Amniotic epithelial cell (primary cell): ENCODE measurements around the gene INSYN2B.

Source experiments
- DNase-seq: peaks from one replicate; pipeline ENCODE4 v3.0.0-alpha.2; 2010; ENCODE audit warnings: low read depth

Gene INSYN2B

DNA sequence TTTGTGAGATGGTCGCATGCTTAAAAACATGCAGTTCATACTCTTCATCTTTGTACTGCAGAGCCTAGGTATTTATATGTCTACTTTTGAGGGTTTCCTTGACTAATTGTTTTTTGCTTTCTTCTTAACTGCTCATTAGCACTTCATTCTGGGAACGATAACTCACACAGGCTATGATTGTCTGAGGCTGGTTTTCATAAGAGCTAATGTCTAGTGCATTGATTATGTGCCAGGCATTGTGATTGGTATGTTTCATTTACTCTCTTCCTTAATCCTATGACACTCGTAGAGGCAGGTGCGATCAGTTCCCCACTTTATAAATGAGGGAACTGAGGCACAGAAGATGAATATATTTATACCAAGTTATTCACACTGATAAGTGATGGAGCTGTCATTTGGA is 93.6 kb downstream of the INSYN2B start:
- no peak for DNase-seq

DNA sequence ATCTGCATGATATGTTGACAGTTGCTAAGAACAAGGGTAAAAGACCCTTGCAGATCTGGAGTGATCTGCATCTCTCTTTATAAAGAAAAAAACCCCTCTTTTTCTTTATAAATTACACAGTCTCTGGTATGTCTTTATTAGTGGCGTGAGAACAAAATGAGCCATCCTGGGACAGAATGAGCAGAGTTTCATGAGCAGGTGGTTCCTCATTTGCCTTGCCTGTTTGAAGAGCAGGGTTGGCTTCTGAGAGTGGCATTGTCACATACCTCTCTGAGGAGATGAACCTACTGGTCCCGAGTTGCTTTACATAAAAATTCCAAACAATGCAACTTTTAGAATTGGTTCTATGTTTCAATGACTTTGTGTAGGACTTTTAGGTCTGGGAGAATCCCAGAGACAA is 94.3 kb downstream of the INSYN2B start:
- DNase-seq = no peak

DNA sequence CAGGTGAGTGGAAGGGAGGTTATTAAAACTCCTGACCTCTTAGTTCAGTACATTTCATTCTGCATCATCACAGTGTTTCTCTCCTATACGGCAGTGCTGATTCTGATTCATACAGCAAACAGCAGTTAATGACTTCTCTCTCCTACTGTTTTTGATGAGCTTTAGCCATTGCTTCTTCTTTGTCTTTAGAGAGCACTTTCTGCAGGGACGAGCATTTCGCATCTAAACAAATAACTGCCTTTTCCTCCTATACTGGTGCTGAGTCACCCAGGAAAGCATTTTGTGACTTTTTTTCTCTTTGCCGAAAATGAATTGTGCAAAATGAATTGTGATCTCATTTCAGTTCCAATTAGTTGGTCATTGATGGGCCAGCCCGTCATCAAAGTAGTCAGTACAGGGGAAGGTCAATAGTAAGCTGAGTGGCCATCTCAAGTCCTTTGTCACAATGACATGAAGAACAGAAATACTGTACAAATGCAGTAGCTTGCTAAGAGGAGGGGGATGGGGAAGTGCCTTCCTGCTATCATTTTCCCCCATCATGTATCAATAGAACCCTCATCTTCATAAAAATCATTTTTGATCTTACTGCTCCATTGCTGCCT is 98.5 kb downstream of the INSYN2B start:
- DNase-seq = no peak

DNA sequence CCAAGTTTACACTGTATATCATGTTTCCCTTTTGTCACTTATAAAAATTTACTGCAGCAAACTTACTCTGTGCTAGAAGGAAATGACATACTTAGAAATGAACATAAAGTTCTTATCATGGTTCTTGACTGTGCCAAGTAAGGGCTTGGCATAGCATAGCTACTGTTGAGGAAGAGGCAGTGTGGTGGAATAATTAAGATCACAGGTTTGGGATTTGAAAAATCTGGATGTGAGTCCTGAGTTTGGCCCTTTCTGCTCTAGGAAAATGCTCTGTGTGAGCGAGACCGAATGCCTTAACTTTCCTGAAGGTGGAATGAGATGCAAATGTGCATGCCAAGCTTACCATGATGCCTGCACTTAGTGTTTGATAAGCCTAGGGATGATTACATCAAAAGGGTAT is 99.5 kb downstream of the INSYN2B start:
- DNase-seq = no peak

DNA sequence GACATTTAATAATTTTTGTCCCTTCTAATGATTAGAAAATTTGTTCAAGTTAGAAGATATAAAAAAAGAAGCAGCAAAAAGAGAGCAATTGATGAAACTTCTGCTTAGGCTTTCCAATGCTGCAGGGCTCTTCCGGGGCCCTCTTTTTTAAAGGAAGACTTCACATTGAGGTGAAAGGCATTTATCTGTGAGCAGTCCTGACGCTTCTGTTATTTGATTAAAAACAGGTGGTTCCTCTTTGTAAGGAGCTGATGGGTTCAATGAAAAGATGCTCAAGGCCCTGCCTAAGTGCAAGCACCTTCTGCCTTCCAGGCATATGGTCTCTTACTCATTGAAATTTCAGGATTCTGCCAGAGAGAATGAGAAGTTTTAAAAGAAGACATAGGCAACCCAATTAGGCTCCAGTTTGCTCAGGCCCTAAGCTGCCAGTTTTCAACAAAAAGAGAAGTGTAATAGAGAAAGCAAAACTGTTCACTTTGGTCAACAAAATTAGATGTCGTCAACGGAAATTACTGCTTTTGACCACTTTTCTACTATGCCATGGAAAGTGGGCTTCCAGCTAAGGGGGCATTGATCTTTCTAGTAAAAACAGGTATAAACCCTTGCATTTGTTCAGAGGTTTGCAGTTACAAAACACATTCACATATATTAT is 100.2 kb downstream of the INSYN2B start:
- no peak for DNase-seq

DNA sequence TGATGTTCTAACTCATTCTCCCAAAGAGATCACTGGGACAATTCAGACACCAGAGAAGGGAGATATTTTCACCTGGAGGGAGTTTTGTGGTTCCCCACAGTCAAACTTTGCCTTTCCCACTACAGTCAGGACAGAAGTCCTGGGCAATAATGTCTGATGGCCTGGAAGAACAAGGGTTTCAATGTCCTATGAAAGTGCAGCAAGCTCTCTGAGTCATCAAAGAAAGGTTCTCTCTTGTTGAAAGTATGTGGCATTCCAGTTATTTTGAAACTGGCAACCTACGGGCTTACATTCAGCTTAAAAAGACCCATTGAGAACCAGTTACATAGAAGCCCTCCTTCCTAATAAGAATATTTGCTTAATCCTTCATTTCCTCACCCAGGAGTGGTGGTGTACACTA is 103.9 kb downstream of the INSYN2B start:
- DNase-seq = peak; percentile 67

DNA sequence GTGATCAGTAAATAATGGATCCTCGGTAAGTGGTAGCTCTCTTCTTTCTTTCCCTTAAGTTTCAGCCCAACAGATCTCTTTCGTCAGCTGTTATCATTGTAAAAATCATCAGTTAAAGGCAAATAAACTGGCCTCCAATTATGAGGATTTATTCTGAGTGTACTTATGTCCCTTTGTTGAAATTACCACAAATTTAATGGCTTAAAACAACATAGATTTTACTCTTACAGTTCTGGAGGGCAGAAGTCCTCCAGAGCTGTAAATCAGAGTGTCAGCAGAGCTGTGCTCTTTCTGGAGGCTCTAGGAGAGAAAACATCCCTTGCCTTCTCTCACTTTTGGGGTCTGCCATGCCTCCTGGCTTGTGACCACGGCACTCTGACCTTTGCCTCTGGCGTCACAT is 104.6 kb downstream of the INSYN2B start:
- DNase-seq = no peak

DNA sequence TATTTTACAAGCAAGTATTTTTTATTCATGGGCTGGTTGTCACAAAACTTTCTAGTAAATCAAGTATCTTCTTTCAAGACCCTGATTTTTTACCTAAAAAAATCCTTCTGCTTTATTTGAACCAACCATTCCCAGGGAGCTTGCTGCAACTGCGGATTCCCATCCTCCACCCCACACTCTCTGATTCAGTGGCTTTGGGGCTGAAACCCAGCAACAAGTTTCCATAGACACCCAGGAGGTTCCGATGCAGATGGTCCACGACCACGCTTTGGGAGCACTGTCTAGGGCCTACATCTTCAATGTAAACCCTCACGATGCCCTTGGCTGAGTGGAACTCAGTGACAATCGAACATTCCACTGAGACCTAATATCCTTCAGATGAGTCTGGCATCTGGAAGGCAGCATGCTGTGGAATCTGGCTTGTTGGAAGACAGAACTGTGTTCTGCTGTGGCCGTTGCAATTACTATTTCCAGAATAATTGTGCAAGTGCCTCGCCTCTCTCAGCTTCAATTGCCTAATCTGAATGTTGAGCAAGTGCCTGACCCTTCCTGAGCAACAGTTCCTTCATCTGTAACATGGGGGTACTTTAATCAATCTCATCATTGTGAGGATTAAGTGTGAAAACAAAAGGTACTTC is 105.1 kb downstream of the INSYN2B start:
- DNase-seq = peak; percentile 87

DNA sequence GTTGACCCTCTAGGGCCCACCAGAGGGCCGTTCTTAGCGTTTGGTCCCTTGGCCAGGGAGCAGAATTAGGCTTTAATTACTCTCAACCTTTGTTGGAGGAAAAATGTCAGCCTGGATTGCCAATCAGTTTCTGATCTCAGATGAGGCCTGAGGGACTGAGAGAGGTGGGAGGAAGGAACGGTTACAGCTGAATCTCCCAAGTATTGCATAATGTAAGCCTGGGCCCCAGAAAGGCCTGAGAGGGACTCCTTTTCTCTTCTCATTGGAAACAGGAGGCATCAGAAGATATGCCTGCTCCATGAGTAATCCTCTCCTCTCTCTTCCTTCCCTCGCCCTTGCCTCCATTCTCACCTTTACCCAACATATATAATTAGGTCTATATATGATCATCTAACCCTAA is 105.7 kb downstream of the INSYN2B start:
- peak; percentile 63 for DNase-seq

DNA sequence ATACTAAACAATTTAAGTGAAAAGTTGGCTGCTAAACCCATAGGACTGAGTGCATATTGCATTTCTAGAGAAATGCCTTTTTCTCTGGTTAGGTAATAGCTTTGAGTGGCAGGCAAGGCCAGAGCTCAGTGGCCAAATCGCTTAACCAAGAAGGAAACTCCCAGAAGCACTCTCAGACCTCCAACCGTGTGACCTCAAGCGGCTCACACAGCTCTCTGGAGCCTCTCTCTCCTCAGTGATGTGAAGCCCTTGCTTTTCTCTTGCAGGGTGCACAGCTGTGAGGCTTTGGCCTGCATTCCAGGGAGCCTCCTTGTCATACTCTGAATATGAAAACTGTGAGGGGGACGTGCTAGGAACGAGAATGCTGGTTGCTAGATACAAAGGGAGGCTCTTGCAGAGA is 106.7 kb downstream of the INSYN2B start:
- peak; percentile 82 for DNase-seq

DNA sequence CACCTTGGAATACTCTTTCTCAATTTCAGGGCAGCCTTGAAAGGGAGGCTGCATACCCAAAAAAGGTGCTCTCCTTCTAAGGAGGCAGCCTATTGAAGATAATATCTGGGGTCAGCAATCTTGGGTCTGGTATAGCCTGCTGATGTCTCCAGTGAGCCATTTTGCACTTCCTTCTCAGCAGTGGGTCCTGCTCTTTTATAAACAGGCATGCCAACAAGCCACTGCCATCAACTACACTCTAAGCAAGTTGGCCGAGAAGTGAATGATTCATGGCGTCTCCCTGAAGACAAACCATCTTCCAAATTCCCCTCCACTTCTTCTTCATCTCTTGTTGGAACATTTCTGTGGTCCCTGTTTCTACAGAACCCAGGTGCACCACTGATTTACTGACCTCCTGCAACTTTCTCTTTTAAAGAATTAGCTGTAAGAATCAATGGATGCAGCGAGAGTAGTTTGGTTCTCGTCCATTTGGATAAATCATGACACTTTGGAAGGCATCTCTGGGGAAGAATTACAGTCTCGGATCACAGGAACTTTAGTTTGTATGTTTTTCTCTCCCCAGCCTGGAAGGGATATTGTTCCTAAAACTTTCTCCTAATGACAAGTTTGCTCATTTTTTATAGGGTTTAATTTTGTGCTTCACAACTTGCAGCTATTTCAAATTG is 108.3 kb downstream of the INSYN2B start:
- DNase-seq = no peak

DNA sequence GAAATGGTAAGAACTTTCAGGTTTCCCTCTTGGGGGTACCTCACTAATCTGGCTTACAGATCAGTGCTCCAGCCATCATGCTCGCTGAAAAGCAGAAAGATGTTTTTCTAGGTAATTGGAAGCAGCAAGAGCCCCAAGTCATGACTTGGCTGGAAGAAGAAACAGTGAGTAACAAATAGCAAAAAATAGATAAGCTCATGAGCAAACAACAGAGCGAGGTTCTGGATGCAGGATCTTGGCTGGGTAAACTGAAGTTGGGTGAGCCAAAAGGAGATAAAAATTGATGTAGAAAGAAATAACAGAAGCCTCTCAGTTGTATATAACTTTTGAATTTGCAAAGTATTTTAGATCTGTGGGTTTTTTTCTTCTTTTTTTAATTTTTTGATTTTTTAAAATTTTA is 110.1 kb downstream of the INSYN2B start:
- DNase-seq = no peak

DNA sequence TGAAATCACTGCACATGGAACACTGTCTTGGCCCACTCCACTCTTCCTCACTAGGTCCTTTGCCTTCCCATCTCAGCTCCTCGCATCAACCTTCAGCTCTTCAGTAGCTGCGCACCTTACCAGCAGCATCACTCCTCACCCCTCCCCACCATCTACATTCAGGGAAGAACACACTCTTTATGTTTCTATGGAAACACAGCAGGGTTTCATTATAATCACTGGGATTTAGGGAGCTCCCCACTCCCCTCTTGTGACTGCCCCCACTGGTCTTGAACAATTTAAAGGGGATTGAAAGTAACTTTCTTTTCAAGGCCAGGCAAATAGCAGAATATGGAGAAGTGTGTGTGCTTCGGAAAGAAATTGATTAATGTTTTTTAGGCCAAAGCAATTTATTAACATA is 111.2 kb downstream of the INSYN2B start:
- DNase-seq = no peak

DNA sequence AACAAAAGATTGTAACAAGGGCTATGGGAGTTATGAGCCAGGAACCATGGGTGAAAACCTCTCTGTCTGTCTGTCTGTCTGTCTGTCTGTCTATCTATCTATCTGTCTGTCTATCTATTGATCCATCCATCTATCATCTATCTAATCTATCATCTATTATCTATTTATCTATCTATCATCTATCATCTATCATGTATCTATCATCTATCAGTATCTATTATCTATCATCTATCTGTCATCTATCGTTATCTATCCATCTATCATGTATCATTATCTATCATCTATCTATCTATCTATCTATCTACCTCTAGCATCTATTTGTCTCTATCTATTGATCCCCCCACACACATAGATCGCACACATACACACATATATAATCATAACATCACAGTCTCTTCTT is 112.9 kb downstream of the INSYN2B start:
- DNase-seq = no peak

DNA sequence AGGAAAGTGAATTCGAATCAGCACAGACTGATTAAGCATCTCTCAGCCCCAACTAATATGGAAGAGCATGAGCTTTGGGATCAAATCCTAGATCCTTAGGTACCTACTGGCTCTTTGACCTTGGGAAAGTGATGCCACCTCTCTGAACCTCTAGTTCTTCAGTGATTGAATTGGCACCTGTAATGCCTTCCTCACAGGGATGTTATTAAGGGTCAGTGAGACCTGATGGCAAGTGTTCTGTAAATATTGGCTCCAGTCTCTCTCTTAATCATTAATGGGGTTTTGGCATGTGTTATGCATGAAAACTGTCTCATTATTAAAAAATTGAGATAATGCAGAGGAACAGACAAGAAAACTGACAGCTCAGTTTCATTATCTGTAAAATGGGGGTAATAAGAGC is 115.8 kb downstream of the INSYN2B start:
- no peak for DNase-seq

DNA sequence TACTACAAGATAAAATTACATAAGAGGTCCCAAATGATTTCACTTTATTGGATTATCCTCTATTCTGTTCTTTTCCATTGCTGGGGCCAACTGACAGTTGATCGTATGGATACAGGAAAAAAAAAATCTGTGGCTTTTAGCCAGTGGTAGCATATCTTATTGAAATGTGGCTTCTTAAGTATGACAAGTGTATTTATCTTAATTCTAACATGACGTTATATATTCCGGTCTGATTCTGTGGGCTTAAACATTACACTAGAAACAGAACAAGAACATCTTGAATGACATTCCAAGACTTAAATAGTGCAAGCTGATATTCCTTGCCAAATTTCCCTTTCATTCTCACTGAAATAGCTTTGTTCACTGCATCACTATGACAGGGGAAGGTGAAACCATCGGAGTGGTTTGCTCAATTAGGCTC is 117.9 kb downstream of the INSYN2B start:
- DNase-seq = no peak

DNA sequence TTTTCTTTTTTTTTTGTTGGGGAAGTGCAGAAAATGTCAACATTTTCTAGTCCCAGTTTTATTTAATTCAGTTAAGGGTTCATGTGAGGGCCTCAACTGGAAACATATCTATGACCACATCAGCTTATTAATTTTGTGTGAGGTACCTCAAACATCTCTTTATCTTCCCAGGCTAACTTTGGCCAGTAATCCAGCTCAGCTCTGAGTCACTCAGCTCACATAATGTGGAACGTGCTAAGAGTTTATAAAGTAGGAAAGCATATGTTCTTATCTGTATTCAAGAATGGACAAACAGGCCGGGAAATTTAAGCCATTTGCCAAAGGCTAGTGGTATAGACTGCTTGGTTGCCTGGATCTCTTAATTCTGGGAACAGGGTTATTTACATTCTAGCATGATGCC is 118.4 kb downstream of the INSYN2B start:
- peak; percentile 90 for DNase-seq

DNA sequence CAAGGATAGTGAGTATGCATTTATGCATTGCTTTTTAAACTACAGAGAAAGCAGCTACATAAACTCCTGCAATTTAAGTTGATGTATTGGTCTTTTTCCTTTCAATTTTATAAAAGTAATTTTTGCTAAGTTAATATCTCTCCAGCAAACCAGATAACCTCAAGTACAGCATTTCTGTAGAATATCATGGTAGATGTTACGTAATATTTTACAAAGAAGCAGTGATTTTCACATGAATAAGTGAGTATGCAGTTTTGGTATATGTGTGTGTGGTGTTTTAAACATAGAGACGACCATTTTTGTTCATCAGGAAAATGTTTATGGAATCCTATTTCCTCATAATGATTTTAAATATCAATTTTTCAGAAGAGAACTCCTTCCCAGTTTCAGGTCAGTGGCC is 118.9 kb downstream of the INSYN2B start:
- peak; percentile 24 for DNase-seq

DNA sequence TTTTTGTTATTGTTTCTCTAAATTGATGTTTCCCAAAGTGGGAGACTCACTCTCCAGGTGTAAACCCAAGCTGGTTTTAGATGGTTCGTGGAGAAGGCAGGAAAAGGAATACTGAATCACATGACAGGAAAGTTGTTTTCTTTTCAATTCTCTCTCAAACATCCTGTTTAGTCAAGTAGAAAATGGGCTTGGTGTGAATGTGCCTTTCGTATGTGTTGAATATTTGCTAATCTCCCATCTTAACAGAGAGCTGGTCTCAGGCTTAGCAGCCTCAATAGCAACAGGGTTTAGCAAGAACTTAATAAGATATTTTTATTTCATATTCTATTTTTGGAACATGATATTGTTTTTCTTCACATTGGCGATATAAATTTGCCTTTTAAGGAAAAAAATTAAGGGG is 119.7 kb downstream of the INSYN2B start:
- no peak for DNase-seq

DNA sequence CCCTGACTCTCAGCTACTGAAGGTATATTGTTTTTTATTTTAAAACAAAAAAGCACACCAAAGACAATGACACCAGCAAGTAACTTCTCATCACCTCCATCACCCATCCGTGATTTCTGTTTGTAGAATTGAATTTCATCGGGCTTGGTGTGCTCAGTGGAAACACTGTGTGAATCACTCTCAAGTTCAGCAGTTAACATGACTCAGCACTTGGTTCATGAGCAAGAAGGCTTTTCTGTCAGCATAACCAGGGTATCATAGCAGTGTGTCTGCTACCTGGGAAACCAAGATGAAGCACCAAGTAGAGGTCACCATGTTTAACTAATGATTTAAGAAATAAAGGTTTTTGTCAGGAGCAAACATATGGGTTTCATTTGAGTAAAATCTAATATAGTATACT is 123.7 kb downstream of the INSYN2B start:
- DNase-seq = peak; percentile 87

DNA sequence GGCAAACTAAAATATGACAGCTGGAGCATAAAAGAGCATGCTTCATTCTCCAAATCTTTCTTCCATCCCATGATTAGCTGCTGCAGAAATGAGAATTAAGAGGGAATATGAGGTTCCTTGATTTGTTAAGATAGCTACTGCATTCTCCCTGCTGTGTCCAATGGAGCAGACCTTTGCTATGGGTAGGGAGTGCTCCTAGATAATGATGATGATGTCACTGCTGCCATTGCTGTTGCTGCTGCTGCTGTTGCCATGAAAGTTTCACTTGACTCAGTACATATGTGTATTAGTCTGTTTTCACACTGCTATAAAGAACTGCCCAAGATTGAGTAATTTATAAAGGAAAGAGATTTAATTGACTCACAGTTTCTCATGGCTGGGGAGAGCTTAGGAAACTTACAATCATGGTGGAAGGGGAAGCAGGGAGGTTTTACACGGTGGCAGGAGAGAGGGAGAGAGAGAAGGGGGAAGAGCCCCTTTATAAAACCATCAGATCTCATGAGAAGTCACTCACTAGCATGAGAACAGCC is 128.9 kb downstream of the INSYN2B start:
- no peak for DNase-seq

DNA sequence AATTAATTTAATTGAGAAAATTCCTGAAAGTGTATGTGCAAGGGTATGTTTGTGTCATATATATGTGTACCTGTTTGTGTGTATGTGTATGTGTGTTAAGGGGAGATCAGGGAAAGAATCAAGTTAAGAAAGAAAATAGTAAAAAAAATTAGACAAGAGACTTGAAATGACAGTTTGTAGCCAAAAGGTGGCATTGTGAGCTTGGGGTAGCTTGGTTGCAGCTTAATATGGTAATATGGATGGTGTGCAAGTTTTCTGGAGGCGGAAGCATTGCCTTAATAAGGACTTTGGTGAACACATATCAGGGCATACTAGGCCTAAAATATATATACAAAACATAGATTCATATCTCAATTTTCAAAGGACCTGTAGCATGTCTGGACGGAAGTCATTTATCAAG is 129.9 kb downstream of the INSYN2B start:
- DNase-seq = no peak

DNA sequence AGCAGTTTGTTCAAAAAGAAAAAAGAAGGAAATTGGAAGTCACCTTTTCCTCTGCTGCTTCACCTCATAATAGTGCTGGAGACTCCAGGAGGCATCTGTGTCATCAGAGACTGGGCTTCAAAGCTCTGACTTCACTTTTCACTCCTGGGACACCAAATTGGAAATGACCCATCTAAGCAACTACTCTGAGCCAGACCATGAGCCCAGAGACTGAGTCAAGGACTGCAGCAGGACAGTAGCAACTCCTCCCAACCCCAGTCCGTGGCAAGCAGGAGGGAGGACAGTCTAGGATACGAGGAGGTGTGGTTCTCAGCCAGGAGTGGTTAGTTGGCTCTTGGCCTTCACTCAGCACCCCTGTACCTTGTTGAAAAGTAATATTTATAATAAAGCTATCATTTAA is 131.5 kb downstream of the INSYN2B start:
- no peak for DNase-seq
